CD14-positive monocyte (primary cell): Measurements from ENCODE around the gene ZNF784. TPM values are rescaled to one million over a fixed set of nuclear protein-coding genes. Genes with fewer than 3 reads are reported as not detected.

Experiments used
- DNase-seq, 3 donors: peaks; one replicate each; pipeline ENCODE4 v3.0.0-alpha.2; 2011 to 2022
- H2AFZ ChIP-seq: 2 replicates; pipeline ENCODE4 v1.6.0; 2012; ENCODE audit warnings: mild to moderate bottlenecking, low read depth, low read length, inconsistent platforms; ENCODE audit not compliant: insufficient read depth, poor library complexity, severe bottlenecking
- H3K27ac ChIP-seq, 2 donors: 1 replicate in 1 of 2; 2 replicates in 1 of 2; pipeline ENCODE4 v1.5.1; 2012 to 2013; ENCODE audit warnings: low read length in 2 of 2, control low read depth in 1 of 2, inconsistent platforms in 1 of 2, low read depth in 1 of 2, mild to moderate bottlenecking in 1 of 2
- H3K27me3 ChIP-seq, 2 donors: one replicate each; pipeline versions ENCODE4 v1.6.0 to v1.6.1; 2011 to 2013; ENCODE audit warnings: low read length in 2 of 2; ENCODE audit not compliant: control insufficient read depth in 2 of 2, insufficient read depth in 2 of 2
- H3K36me3 ChIP-seq, 2 donors: replicated peaks in 1 of 2; 1 replicate in 1 of 2; 2 replicates in 1 of 2; pipeline versions ENCODE4 v1.5.1 to v1.6.1; 2012 to 2013; ENCODE audit warnings: low read length in 2 of 2, control low read depth in 1 of 2, inconsistent platforms in 1 of 2, mild to moderate bottlenecking in 1 of 2; ENCODE audit not compliant: insufficient read depth in 2 of 2, control insufficient read depth in 1 of 2
- H3K4me1 ChIP-seq, 2 donors: 1 replicate in 1 of 2; 2 replicates in 1 of 2; pipeline versions ENCODE4 v1.5.1 to v1.6.1; 2012 to 2013; ENCODE audit warnings: low read length in 2 of 2, control low read depth in 1 of 2, inconsistent platforms in 1 of 2, mild to moderate bottlenecking in 1 of 2, moderate library complexity in 1 of 2; ENCODE audit not compliant: insufficient read depth in 2 of 2, control insufficient read depth in 1 of 2
- H3K4me2 ChIP-seq: replicated peaks from 2 replicates; pipeline ENCODE3; 2012; ENCODE audit warnings: low read length, moderate library complexity, mild to moderate bottlenecking; ENCODE audit not compliant: poor library complexity, severe bottlenecking; ENCODE audit errors: extremely low read depth
- H3K4me3 ChIP-seq, 3 experiments: fragments of 200-600 bp in 1 of 3; sonication (generic) in 1 of 3; replicated peaks in 1 of 3; 1 replicate in 2 of 3; 2 replicates in 1 of 3; pipeline ENCODE4 v1.5.1; 2011 to 2013; ENCODE audit warnings: low read length in 3 of 3, mild to moderate bottlenecking in 3 of 3, control low read depth in 2 of 3, low read depth in 2 of 3, inconsistent platforms in 1 of 3, moderate library complexity in 1 of 3
- H3K79me2 ChIP-seq: 2 replicates; pipeline ENCODE4 v1.6.0; 2012; ENCODE audit warnings: mild to moderate bottlenecking, control low read depth, inconsistent platforms, low read length, moderate library complexity; ENCODE audit not compliant: insufficient read depth
- H3K9ac ChIP-seq: 2 replicates; pipeline ENCODE4 v1.6.0; 2017; ENCODE audit warnings: low read length, mild to moderate bottlenecking; ENCODE audit not compliant: insufficient read depth, poor library complexity, severe bottlenecking
- H3K9me3 ChIP-seq, 2 donors: replicated peaks in 1 of 2; 1 replicate in 1 of 2; 2 replicates in 1 of 2; pipeline versions ENCODE4 v1.5.1 to v1.6.1; 2012 to 2013; ENCODE audit warnings: low read length in 2 of 2, control low read depth in 1 of 2; ENCODE audit not compliant: control insufficient read depth in 1 of 2, insufficient read depth in 1 of 2
- H4K20me1 ChIP-seq: 2 replicates; pipeline ENCODE4 v1.6.0; 2012; ENCODE audit warnings: mild to moderate bottlenecking, low read length, control low read depth, moderate library complexity; ENCODE audit not compliant: insufficient read depth
- H3K27ac Mint-ChIP-seq, 7 donors: one replicate each; pipeline ENCODE4 v1.8.0; 2020; ENCODE audit warnings: mild to moderate bottlenecking in 7 of 7, mixed read lengths in 7 of 7, moderate library complexity in 6 of 7, inconsistent platforms in 2 of 7
- H3K27me3 Mint-ChIP-seq, 3 donors: one replicate each; pipeline ENCODE4 v1.8.0; 2021 to 2022; ENCODE audit warnings: low read depth in 3 of 3, mild to moderate bottlenecking in 3 of 3, mixed read lengths in 3 of 3, moderate library complexity in 3 of 3, inconsistent platforms in 1 of 3
- H3K36me3 Mint-ChIP-seq, 2 donors: one replicate each; pipeline ENCODE4 v1.8.0; 2020; ENCODE audit warnings: mixed read lengths in 2 of 2, inconsistent platforms in 1 of 2, mild to moderate bottlenecking in 1 of 2
- H3K4me1 Mint-ChIP-seq: one replicate; pipeline ENCODE4 v1.8.0; 2020; ENCODE audit warnings: mild to moderate bottlenecking, mixed read lengths
- H3K4me3 Mint-ChIP-seq, 2 donors: one replicate each; pipeline ENCODE4 v1.8.0; 2020; ENCODE audit warnings: mild to moderate bottlenecking in 2 of 2, mixed read lengths in 2 of 2, moderate library complexity in 1 of 2
- H3K9me3 Mint-ChIP-seq, 7 donors: one replicate each; pipeline ENCODE4 v1.8.0; 2020 to 2022; ENCODE audit warnings: mixed read lengths in 7 of 7, mild to moderate bottlenecking in 6 of 7, moderate library complexity in 6 of 7, inconsistent platforms in 2 of 7
- CTCF ChIP-seq: fragments of 200-600 bp; IDR thresholded peaks from one replicate; pipeline ENCODE4 v1.8.0; 2022; ENCODE audit warnings: antibody characterized with exemption, mild to moderate bottlenecking
- WGBS: methylation state at CpG from one replicate; pipeline ENCODE4 v1.1.5; 2013; ENCODE audit warnings: missing lambda C conversion rate; ENCODE audit not compliant: insufficient coverage; 5-methylcytosine and 5-hydroxymethylcytosine counted together
- intact Hi-C, 2 donors: fragments of 100-400 bp; cut with micrococcal nuclease; formaldehyde crosslinking; loops; one replicate each; pipeline versions ENCODE4 v1.15.0 to v1.15.1; 2023
- polyA plus RNA-seq, 3 donors: library from polyadenylated mRNA; depleted of rRNA in 1 of 3; unstranded in 2 of 3; stranded (reverse) in 1 of 3; fragments of 300-500 nt in 2 of 3; fragments of >200 nt in 1 of 3; fragmentation: Illumina TruSeq in 2 of 3; gene quantifications; 1 replicate in 2 of 3; 2 replicates in 1 of 3; pipeline ENCODE4 v1.2.3, GENCODE V29; 2012 to 2021

The ZNF784 gene
- polyA plus RNA-seq, 3 donors, result 1.5 to 5.5 (median 2.4) TPM

GRCh38 chr19:55581823-55582223, 42.5 kb downstream of the ZNF784 start:
- Histone ChIP-seq H3K4me3 (no peak overlapping the region), H3K27ac (no peak overlapping the region), H2AFZ (peak overlapping the region; percentile 96), H3K4me1 (peaks cover 19 to 36% of the 10 kb centered on the region in 2 donors), H3K4me2 (no peak overlapping the region), H3K27me3 (peaks cover 9 to 25% of the 10 kb centered on the region in 2 donors), H4K20me1 (no peaks in the 10 kb centered on the region), H3K36me3 (peaks cover 0 to 2% of the 10 kb centered on the region in 2 donors), H3K9me3 (no peaks in the 10 kb centered on the region), H3K9ac (no peak overlapping the region), H3K79me2 (no peaks in the 10 kb centered on the region)
- Mint-ChIP-seq H3K4me3 (no peak overlapping the region), H3K9me3 (peaks cover 0 to 8% (median 2%) of the 10 kb centered on the region in 7 donors), H3K4me1 (peaks cover 32% of the 10 kb centered on the region), H3K27me3 (peaks cover 22 to 27% (median 27%) of the 10 kb centered on the region in 3 donors), H3K36me3 (peaks cover 3 to 9% of the 10 kb centered on the region in 2 donors), H3K27ac (no peak overlapping the region)
- no peak for DNase-seq
- WGBS, result 74% methylated on average over 6 of the region's 6 CpGs
- TF ChIP-seq CTCF, result no peak
- intact Hi-C loops, result loop anchor here in 1 of 2 donors (5.0 kb wide), 1 partner anchor 50 kb away; no protein-coding TSS in a partner anchor

- Histone ChIP-seq H3K79me2 (no peaks in the 10 kb centered on the region), H3K9ac (peak overlapping the region; percentile 75), H3K27me3 (peaks cover 8 to 20% of the 10 kb centered on the region in 2 donors), H4K20me1 (no peaks in the 10 kb centered on the region), H2AFZ (peak overlapping the region; percentile 96), H3K4me2 (peak overlapping the region; percentile 77), H3K36me3 (peaks cover 0 to 2% of the 10 kb centered on the region in 2 donors), H3K4me1 (peaks cover 17 to 31% of the 10 kb centered on the region in 2 donors), H3K4me3 (peak overlapping the region; percentile 71 to 84 (median 79)), H3K9me3 (no peaks in the 10 kb centered on the region), H3K27ac (peak overlapping the region in 1 of 2 donors; percentile 66)
- H3K4me1 Mint-ChIP-seq, result peaks cover 28% of the 10 kb centered on the region
- WGBS, result 51% methylated on average over 9 of the region's 12 CpGs
- H3K27me3 Mint-ChIP-seq, result peaks cover 18 to 22% (median 22%) of the 10 kb centered on the region in 3 donors
- no peak for DNase-seq
- TF ChIP-seq CTCF, result no peak
- intact Hi-C loops, result loop anchor here in 1 of 2 donors (5.0 kb wide), 1 partner anchor 51 kb away; no protein-coding TSS in a partner anchor
- peaks cover 3 to 10% of the 10 kb centered on the region in 2 donors for H3K36me3 Mint-ChIP-seq
- peak overlapping the region; percentile 82 to 88 for H3K4me3 Mint-ChIP-seq
- peak overlapping the region in 6 of 7 donors; percentile 6 to 66 (median 20) for H3K27ac Mint-ChIP-seq
- peaks cover 0 to 8% (median 1%) of the 10 kb centered on the region in 7 donors for H3K9me3 Mint-ChIP-seq
Measured at GRCh38 chr19:55581145-55581822, 43.1 kb downstream of the ZNF784 start.
